ENCODE results near the gene DPEP3.
"Not testable (repeated sequence)": the region's sequence is repeated elsewhere in the genome, so short reads cannot be mapped to it uniquely, and the experiment has no call there.

DPEP3 gene

GRCh38 chr16:67945392-67945933, 34.8 kb downstream of the DPEP3 start:
- DNase-seq (ENCODE audit: low read depth in 2 of 2) = no peak

GRCh38 chr16:67944690-67945391, 35.5 kb downstream of the DPEP3 start:
- no peak for DNase-seq (ENCODE audit: low read depth in 2 of 2)

GRCh38 chr16:67943619-67944504, 36.4 kb downstream of the DPEP3 start, which contains the start of gene LCAT:
TSS of gene LCAT (minus strand) at chr16:67944120. CDS start at chr16:67944101, 19 bp downstream.
- DNase-seq (ENCODE audit: low read depth in 2 of 2) = no peak

DNA sequence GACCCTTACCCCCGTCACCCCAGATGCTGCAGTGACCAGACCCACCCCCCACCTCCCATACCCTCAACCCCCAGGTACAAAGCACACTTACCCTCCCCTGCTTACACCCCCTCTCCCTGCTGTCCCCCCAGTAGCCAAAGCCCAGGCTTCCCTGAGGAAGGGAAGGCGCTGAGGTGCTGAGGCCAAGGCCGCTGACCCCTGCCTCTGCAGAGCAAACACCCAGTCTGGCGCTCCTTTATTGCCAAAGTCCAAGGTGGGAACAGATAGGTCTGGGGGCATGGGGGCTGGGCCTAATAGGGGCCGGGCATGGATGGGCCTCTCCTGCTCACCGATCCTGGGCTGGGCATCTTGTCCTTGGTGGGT, 37.1 kb downstream of the DPEP3 start:
- no peak for DNase-seq (ENCODE audit: low read depth in 2 of 2)

DNA sequence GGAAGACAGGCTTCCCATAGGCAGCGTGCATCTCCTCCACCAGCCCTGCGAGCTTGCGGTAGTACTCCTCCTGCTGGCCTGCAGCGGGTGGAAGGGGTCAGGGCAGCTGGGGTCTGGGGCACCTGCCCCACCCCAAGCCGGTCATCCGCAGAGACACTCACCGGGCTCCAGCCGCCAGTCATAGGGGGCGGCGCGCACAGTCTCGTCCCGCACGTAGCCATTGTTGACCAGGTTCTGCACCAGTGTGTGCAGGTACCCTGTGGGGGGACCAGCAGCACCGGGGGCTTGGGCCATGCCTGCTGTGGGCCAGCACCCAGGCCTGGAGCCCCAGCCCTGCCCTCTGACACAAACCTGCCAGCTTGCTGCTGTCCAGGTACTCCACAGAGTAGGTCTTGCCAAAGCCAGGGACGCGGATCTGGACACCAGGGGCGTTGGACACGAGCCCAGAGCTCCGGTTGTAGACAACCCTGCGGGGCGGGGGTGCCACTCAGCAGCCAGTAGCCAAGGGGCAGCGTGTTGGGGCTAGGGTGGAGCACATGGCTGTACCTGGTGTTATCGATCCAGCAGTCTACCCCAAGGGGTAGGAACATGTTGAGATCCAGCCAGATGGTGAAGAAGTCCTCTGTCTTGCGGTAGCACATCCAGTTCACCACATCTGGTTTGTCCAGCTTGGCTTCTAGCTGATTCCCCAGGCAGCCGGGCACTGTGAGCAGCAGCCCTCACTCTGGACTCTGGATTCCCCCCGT, 37.6 kb downstream of the DPEP3 start:
- no peak for DNase-seq (ENCODE audit: low read depth in 2 of 2)

GRCh38 chr16:67942200-67942509, 38.1 kb downstream of the DPEP3 start:
- no peak for DNase-seq (ENCODE audit: low read depth in 2 of 2)

DNA sequence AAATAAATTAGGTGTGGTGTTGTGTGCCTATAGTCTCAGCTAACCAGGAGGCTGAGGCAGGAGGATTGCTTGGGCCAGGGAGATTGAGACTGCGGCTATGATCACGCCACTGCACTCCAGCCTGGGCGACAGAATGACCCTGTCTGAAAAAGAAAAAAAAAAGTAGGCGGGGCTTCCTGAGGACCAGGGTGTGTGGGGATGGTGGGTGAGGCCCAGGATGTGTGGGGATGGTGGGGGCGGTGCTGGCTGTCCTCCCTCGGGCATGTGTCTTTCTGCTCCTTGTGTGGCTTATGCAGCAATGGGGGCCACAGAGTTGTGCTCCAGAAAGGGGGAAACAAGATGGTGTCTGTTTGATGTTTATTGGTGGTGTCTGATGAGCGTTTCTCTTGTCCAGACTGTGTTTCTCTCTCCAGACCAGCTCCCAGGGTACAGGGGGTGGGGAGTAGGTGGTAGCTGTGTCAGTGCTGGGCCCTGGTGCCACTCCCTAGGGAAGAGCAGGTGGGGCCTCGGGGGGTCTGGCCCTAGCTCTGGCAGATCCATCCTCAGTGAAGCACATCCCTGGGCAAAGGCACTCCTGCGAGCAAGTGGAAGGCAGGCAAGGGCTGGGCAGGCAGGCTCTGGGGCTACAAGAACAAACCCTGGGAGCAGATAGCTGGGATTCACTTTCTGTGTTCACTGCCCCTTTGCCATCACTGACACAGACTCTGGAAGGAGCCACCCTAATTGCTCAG, 38.7 kb downstream of the DPEP3 start:
- no peak for DNase-seq (ENCODE audit: low read depth in 2 of 2)

GRCh38 chr16:67940446-67941089, 39.7 kb downstream of the DPEP3 start:
- no peak for DNase-seq (ENCODE audit: low read depth in 2 of 2)

DNA sequence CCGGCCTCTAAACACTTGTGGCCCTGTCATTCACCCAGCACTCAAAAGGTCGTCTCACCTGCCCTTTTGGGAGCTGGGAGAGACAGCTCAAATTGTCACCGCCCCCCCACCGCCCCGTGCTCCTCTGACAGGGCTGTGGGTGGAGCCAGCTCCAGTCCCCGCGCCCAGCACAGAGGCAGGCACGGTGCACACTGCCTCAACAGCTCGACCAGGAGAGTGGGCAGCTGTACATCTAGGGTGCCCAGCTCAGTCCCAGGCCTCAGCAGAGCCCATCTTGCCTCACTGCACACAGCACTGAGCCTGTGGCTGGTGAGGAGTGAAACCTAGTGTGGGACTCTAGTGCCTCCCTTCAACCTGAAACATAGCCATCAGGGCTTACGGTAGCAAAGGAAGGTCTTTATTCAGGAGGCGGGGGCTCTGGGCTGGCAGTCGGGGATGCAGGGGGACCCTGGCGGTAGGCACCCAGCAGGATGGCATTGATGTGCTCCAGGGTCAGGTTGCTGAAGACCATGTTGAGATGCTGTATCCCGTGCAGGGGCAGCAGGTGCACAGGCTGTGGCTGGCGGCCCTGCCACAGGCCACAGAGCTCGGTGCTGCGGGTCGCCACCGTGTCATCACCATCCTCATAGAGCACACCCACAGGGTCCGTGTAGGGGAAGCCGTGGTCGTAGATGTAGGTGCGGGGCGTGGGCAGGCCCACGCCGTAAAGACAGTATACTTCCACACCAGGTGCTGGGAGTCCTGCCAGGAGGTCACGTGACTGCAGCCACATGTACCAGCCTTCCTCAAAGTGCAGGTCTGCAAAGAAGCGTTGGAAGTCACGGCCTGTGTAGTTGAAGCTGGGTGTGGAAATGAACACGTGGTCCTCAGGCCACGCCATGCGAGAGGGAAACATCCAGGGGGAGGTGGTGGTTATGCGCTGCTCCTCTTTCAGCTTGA, 40.5 kb downstream of the DPEP3 start:
- no peak for DNase-seq (ENCODE audit: low read depth in 2 of 2)

GRCh38 chr16:67937713-67938112, 42.6 kb downstream of the DPEP3 start:
- not testable (repeated sequence) for DNase-seq (ENCODE audit: low read depth in 2 of 2)

GRCh38 chr16:67936880-67937605, 43.3 kb downstream of the DPEP3 start:
- DNase-seq (ENCODE audit: low read depth in 2 of 2) = no peak

DNA sequence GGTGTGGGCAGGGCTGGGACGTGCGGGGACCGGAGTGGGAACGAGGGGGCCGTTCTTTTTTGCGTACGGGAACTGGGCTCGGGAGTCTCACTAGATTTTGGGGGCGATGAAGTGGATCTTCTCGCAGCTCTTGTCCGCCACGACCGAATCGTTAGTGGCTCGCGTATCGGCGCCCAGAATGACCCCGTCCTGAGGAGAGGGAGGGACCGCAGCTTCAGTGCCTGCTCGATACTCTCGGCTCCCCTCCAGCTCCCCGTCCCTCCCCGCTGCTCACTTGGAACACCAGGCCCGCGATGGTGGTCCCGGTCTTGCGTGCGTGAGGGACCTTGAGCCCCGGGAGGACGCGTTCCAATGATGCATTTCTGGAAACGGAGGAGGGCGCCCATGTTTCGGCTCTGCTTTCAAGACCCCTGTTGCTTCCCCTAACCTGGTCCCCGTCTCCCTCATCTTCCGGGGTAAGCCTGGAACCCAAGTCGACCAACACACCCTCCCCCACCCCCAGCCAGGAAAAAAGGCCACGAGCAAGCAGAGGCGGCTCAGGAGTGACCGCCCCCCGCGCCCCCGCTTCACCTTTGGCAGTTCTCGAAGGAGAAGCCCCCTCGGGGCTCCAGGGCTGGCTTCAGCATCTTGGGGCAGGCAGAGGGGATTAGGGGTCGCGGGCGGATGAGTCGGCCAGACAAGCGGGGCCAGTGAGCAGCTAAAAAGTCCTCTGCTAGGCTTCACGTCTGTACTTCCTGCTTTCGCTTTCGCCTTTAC, 44.0 kb downstream of the DPEP3 start, which contains the start of gene PSMB10:
TSS of gene PSMB10 (minus strand) at position 727 of the 756 bp plus-strand sequence. CDS start at position 626, 101 bp downstream.
- no peak for DNase-seq (ENCODE audit: low read depth in 2 of 2)

DNA sequence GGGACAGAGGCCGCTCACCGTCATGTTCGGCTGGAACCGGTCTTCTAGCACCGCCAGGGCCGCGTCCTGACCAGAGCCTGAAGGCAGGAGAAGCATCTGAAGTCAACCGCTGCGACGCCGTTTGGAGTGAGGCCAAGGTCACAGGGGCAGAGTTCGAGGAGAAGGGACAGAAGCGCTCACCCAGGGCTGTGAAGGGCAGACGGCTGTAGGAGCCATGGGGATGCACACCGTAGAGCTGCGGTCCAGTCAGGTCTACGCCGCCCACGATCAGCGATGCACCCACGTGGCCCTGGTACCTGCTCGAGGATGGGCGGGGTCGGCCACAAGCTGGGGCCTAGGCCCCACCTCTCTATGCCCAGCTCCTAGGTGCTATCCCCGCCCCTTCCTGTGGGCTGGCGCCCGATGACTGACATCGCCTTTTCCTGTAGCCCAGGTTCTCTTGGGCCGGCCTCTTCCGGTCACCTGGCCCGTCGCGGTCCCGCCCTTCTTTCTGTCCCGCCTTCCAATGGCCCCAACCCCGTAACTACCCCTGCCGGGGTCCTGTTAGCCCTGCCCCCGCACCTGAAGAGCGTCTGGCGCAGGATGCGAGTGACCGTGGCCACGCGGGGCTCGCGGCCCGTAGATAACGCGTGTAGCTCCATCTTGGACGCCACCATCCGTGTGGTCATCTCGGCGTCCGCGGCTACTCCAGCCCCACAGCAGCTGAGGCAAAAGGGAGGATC, 44.7 kb downstream of the DPEP3 start:
- peak; percentile 72 for DNase-seq (ENCODE audit: low read depth in 2 of 2)

- no peak for DNase-seq (ENCODE audit: low read depth in 2 of 2)
These were observed 45.2 kb downstream of the DPEP3 start for GRCh38 chr16:67935101-67935401.

DNA sequence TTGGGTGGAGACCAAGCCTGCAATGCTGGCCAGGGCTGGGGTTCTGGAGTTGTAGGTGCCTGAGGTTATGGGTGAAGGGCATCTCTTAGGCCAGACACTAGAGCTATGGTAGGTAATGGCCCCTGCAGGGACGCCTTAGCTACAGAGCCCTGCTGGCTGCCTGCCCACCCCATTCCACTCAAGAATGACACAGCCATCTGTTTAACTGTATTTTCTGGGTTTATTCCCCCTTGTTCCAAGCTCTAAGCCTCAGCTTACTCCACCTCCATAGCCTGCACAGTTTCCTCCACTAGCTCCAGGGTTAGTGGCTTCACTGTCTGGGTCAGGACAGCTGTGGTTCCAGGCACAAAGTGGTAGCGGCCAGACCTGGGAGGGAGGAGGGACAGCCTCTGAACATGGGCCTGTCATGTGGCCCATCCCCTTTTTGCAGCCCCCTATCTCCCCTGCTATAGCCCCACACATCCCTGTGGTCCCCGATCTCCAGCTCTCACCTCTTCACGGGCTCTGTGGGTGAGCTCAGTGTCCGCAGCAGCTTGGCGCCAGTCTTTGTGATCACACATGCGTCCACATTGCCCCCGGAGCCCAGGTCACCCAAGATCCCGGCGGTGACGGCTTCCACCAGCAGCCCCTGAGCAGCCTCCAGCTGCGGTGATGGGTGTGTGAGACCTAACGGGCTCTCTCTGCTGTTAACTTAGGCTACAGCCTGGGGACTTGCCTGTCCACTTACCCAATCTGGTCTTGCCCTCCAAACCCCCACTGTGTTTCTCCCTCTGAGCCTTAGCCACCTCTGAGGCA, 45.8 kb downstream of the DPEP3 start:
- no peak for DNase-seq (ENCODE audit: low read depth in 2 of 2)

- DNase-seq (ENCODE audit: low read depth in 2 of 2) = no peak
These were observed 46.5 kb downstream of the DPEP3 start for GRCh38 chr16:67933805-67934204.

GRCh38 chr16:67932462-67932840, 47.8 kb downstream of the DPEP3 start:
- DNase-seq (ENCODE audit: low read depth in 2 of 2) = no peak
